ENCODE measurements around the gene CACNA2D3.
A peak's percentile ranks its signal among the peaks of the same experiment; 100 is the strongest.

The CACNA2D3 gene

DNA sequence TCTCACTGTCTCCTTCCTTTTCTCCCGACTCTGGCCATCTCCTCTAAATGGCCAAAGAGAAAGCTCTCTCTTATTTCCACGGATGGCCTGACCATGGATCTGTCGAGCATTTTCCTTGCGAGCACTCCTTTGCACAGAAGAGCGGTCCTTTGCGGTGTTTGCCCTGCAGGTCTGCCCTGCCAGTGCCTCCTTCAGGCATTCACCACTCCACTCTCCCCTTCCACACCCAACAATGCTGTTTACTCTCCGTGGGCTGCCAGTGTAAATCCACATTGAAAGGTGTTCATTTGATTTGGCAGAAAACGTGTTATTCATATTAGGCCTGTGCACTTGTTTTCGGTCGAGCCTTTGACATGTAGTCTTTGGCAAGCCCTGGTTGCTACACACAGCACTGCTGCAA is 49.6 kb downstream of the CACNA2D3 start:
- FAIRE-seq = no peak

DNA sequence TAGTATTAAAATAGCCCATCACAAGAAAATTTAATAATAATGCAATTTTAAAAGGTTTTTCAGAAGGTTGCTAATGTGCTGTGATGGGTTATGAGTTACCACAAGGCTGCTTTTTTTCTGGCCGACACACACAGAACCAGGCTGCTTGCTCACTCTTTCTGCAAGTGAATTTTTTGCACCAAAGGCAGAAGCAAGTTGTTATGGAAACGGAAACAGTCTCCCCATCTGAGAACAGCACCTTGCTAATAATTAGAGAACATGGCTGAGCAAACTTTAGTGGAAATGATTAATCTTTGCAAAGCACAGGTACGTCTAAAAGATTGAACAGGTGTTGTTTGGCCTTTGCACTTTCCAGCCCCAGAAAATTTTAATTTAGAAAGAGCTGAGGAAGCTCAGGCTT is 51.0 kb downstream of the CACNA2D3 start:
- FAIRE-seq = peak; percentile 76

DNA sequence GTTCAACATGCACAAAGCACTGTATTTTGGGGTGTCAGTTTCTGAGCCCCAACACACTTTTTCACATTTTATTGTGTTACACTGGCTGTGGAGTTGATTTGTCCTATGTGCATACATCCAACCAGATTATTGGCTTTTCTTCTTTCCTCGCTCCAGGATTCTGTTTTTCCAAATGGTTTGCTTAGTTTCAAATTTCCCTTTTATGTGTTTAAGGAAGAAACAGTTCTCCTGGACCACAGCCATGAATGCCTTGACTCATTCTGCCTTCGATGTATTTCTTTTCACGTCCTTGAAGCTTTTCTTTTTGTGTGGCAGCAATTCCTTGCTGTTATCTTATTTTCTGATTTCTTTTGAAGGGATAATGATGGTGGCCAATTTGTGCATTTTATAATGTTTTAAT is 53.8 kb downstream of the CACNA2D3 start:
- no peak for FAIRE-seq

DNA sequence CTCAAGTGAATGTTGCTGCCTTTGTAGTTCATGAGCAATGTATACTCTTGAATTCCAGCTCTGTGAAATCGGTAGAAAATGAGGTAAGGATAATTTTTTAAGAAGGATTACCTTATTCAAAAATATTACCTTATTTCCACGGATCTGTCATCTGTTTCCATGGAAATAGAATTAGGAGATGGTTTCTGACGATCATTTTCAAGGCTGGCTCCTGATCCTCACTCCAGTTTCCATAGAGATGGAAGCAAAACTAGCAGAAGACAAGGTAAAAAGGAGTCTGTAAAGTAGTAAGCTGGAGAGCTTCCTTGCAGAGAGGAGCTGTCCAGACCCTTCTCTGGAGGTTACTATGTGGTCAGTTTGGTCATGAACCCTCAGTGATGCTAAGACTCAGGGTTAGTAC is 55.5 kb downstream of the CACNA2D3 start:
- FAIRE-seq = no peak

DNA sequence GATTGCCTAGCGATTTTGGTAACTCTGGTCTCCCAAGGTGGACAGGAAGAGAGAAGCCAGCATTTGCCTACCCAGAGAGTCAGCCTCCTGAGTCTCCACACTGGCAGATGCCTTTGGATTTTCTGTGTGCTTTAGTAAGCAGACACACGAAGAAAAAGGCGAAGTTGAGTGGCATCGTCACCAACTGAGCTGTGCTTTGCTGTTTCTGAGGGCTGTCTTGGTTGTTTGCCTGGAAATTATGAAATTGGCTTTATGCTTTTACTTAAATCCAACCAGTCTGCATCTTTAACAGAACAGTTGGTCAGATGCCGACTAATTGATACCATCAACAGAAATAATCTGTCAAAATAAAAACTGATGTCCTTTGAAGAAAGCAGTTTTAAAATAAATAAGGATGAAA is 56.0 kb downstream of the CACNA2D3 start:
- no peak for FAIRE-seq

DNA sequence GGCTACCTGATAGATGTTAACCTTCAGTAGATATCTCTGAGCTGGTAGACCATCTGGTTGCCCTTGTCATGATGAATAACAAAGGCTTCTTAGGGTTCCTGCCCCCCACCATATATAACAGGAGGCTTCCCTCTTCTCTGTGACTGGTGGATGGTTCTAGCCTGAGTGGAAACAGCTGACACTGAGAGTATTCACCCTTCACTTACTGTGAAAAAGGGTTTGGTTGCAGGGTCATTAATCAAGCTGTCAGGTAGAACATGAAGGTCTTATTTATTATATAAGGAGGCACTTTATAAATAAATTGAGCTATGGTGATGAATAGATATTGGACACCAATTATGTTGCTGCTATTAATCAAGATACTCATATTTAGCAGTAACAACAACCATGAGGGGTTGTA is 58.6 kb downstream of the CACNA2D3 start:
- no peak for FAIRE-seq

DNA sequence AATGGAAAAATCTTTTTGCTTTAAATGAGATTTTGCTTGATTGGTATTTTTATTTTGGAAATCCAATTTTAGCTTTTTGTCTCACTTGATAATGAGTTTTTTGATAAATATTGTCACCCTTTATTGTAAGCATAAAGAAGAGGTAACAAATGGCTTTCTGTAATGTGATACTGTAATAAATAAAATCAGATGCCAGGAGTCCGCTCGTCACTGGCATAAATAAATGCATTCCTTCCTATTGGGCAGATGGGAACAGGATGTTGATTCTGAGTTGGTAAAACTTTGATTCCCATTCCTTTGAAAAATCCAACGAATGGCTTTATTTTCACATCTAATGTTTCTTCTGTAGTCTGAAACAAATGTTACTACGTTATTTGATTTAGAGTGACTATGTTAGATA is 59.9 kb downstream of the CACNA2D3 start:
- no peak for FAIRE-seq

DNA sequence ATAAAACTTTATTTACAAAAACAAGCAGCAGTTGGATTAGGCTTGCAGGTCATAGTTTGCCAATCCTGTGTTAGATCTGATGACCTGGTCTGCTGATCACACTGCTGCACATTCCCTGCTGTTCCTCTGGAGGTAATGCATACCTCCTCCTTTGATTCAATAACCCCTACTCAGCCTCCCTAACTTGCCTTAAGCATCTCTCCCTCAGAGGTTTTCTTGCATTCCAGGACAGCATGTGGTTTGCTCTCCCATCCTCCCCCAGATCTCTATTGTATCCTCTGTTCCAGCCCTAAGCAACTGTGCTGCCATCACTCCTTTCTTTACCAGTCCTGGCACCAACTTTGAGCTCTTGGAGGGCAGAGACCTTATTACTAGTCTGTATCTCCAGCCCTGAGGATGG is 63.4 kb downstream of the CACNA2D3 start:
- no peak for FAIRE-seq

DNA sequence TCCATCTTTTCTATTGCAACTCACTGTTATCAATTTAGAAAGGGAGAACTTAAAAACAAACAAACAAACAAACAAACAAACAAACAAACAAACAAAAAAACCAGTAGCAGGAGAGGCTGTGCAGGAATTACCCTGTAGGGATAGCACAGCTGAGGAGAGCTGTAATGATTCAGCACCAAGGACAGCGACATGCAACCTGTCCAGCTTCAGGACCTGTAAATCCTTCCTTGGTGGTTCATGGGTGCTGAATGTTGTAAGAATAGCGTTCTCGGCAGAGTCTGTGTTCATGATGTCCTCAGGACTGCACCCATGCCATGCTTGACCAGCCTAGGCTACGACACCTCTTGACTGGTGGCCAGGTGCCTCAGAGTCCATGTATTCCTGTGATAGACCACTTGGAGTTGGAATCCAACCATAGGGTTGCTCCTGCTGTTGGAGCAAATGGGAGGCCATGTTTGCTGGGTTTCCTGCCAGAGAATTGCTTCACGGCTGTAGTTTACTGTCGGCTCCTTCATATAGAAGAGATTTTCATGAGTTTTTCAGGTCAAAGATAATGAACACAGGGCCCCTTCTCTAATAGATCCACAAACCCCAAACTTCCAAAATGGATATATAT is 65.9 kb downstream of the CACNA2D3 start:
- no peak for FAIRE-seq

DNA sequence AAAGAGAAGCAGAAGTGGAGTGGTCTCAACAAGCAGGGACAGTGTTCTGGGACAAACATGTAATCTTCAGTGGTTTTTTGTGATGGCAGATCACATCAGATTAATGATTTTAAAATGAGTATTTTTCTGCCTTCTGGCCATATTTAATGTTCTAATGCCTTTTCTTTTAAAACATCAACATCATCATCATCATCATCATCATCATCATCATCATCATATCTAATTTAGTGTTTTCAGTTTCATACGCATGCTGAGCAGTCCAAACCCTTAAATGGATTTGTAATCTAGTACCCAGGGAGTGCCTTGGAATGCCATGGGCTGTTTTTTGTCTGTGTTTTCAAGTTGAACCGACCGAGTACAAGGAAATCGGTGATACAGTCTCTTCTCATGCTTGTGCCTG is 68.9 kb downstream of the CACNA2D3 start:
- no peak for FAIRE-seq

DNA sequence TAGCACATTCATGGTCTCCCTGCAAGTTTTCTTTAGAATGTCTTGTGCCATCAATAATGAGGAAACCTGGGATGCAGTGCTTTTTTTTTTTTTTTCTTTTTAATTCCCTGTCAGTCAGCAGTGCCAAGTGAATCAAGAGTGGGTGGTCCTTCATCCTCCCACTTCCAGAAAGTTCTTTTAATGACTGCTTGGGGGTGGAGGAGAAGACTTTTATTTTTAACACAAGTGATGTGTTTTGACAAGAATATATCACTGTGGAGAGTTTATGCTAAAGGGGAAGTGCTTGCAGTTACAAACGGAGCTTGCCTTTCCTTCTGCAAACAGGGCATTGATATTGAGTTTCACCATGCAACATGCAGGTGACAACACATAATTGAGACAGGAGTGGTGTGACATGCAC is 69.7 kb downstream of the CACNA2D3 start:
- no peak for FAIRE-seq

DNA sequence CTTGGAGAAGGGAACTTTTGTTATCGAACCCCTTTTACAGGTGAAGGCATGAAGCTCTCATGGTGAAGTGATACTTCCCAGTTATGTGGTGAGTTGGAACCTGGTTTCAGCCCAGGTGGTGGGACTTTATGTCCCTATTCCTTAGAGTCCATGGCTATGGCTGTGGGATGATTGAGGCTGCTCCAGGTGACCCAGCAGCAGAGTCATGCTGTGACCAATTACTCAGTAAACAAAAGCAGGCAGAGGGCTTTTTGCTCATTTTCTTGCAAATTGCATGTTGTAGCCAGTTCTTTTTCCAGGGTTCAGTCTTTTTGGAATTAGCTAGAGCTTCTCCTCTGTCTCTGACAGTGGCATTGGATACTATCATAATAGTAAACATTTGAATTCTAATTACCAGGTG is 70.7 kb downstream of the CACNA2D3 start:
- no peak for FAIRE-seq

DNA sequence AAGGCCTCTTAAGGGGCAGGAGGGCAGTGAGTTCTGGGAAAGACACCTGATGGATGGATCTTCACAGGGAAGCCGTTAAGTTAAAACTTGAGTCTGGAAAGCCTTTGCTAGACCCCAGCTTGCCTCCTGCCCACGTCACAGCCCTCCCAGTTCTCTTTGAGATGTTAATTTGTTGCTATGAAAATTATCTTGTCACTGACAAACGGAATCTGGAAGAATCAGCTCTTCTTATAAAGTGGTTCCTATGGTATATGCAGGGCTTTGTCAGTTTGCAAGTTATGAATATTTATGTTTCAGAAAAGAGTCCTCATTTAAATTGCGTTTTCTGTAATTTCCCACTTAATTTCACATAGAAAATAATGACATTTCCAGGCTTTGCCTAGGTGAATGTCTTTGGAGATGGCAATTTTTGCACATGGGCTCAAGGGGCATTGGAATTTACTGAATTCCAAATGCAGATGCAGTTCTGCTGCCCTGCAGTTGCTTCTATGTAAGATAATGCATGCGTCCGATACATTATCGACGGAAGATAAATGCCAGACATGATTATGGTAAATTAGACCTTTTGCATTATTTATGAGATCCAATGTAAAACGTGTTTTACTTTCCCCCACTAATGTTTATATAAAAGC is 74.1 kb downstream of the CACNA2D3 start:
- FAIRE-seq = no peak

DNA sequence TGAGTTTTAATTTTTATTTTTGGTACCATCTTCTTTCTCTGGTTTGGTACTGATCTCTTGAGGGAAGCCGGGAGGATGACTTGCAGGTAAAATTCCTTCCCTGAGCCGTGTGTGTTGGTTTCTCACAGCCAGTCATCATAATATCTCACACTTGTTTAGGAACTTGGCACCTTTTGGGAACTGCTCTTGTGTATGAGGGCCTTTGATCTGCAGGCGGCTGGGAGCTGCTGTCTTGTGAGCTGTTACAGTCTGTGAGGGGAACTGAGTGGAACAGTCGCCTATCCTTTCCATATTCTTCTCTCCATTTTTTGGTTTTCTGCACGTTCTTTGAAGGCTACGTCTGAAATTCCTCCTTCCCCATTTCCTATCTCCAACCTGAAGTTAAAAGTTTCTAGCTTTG is 75.2 kb downstream of the CACNA2D3 start:
- FAIRE-seq = no peak

DNA sequence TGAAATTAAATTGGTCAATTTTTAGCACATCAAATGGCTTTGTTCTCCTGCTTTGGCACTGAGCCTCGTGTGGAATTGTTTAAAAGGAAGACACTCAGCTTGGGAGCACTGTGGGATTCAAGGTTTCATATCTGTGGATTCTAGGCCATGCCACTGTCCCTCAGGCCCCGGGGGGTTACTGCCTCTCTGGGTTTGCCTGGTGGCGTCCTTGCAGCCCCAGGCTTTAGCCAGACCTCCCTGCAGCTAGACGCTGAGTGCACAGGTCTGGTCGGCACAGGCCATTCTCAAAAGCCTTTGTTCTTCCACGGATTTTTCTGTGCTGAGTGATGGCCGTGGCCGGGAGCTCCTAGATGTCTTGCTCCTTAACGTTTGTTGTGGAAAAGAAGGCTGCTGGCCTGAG is 76.2 kb downstream of the CACNA2D3 start:
- FAIRE-seq = no peak

DNA sequence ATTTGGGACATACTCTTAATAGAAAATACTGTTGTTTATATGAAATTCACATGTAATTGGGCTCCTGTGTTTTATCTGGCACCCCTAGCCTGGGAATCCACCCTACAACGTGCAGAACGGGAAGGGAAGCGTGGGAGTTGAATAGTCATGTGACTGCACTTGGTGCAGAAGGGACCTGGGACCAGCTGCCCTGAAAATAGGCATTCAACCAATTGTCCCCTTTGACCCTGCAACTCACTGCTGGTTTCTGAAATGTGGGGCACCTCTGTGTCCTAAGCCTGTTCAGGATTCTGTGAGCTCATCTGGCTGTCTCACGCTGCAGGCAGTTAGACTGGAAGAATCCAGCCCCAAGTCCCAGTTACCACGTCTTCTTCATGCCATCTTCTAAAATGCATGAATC is 79.7 kb downstream of the CACNA2D3 start:
- no peak for FAIRE-seq

DNA sequence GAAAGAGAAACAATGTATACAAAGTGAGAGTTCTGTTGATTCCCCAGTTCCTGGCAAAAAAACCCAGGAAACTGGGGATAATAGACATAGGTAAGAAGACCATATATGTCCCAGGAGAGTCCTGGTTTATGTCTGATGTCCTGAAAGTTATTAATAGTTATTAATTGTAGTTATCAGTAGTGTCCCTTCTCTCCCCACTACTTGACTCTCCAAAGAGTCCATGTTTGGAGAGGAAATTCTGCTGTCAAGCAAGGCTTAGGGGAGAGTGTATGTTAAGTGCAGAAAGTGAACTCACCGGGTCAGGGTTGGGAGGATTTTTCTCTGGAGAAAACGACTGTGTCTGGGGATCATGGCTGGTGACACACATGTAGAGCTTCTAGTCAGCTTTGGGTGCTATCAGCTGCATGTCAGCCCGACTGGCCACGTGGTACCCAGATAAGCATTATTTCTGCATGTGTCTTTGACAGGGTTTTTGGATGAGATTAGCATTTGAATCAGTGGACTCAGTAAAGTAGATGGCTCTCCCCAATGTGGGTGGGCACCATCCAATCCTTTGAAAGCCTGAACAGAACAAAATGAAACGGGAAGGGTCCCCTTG is 80.4 kb downstream of the CACNA2D3 start:
- FAIRE-seq = no peak

DNA sequence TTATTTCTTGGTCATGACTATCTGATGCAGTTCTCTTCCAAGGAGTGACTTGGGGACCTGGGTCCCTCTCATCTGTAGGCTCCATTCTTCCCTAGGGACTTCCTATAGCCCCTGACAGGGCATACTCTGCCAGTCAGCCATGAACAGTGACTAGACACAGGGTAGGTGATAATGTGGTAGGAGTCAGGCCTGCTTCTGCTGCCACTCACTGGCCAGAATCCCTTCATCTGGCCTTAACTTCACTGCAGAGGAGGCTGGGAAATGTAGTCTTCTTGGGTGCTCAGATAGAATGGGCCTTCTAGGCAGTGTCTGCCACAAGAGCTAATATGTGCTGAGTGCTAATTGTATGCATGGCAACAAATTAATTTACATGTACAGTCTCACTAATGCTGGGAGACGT is 84.5 kb downstream of the CACNA2D3 start:
- FAIRE-seq = no peak

DNA sequence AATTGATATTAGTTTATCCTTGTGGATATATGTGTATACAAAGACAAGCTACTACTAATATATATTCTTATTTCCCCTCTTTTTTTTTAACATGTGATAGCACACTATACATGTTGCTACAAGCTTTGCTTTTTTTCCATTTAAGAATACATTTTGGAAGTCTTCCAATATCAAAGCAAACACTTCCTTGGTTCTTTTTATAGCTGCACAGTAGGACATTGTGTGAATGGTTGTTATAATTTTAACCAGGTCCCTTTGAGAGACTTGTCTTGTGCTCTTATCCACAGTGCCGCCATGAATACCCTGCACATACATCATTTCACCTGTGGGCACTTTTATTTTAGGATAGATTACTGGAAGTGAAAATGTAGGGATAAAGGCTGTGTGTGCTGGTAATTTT is 88.7 kb downstream of the CACNA2D3 start:
- no peak for FAIRE-seq

DNA sequence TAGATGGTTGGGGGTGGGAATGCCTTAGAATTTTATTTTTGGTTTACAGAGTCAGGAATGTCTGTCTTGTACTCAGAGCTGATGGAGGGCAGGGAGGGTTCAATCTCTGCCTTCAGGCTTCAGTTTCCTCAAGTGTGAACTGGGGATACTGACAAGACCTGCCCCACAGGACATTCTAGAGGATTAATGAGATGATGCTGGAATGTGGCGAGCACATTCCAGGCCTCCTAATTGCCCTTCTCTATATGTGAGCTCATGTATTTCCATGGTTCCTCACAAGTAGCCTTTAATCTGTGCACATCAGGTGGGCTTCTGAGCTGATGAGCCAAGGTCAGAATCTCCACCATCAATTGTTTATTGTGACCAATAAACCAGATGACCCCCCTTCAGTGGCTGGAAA is 90.4 kb downstream of the CACNA2D3 start:
- no peak for FAIRE-seq

DNA sequence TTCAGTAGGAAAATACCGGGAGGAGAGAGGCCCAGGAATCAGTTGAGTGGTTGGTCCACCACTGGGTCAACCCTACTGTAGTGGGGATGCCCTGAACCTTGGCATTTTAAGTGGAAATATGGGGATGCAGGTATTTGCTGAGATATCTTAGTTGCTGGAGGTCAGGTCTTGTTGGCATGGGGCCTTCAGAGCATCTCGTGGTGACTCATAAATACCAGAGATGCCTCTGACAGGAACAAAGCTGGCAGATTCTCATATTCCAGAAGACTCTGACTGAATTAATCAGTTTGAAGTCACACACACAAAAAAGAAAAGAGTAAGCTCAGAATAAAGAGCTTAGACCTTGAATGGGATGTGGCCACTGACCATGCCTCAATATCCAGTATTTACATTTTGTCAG is 91.6 kb downstream of the CACNA2D3 start:
- FAIRE-seq = no peak

DNA sequence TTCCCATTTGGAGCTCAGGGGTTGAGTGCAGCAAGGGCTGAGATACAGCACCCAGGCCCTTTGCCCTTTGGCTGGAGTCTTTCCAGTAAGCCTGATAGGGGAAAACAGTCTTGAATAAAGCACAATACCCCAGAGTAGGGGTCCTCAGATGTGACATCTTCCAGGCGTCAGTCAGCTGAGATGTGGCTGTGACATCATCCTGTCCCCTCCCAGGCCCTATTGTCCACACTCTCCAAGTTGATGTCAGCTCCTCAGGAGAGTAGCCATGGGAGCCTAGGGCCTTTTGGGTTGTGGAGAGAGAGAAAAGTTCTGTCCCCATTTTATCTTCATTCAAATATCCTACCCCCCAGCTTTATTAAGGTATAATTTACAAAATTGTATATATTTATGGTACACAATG is 92.5 kb downstream of the CACNA2D3 start:
- FAIRE-seq = no peak

DNA sequence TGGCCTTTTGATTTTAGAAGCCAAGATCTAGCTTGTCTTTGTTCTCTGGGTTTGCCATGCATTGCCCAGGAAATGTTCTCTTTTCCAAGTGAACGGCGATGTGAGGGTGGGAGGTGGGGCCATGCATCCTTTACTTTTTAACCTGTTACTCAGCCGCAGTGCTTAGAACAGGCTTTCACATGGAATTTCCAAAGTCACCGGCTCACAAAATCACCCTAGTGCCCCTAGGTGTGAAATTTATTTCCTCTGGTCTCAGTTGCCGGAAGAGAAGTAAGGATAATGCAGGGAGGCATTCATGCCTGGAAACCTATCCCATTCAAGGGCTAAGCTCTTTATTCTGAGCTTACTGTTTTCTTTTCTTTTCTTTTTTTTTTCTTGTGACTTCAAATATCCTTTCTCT is 93.2 kb downstream of the CACNA2D3 start:
- FAIRE-seq = no peak

DNA sequence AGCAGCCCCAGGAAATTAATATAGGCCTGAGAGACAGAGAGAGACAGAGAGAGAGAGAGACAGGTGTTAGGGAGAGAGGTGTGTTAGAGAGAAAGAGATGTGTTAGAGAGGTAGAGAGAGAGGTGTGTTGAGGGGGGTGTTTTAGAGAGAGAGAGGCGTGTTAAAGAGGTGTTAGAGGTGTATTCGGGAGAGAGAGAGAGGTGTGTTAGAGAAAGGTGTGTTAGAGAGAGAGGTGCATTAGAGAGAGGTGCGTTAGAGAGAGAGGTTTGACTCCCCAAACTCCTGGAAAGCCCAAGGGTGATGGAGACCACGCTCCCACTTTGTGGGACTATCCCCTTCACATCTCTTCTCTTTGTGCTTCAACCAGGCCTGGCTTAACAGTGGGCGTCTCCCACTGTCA is 95.5 kb downstream of the CACNA2D3 start:
- FAIRE-seq = no peak

DNA sequence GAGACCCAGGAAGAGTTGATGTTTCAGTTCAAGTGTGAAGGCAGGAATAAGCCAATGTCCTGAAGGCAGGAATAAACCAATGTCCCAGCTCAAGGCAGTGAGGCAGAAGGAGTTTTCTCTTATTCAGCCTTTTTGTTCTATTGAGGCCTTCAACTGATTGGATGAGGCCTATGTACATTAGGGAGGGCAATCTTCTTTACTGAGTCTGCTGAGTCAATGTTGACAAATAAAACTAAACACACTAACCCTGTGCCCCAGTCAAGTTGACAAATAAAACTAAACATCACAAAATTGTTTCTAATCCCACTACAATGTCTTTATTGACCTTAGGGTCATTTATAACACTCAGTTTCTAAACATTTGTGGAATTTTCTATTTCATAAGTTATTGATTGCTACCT is 100.0 kb downstream of the CACNA2D3 start:
- no peak for FAIRE-seq
